Uterus (tissue), 2 donors: ENCODE measurements around the gene TRAPPC12.

Experiments
- POLR2A ChIP-seq, 2 donors: fragments of 450-650 bp; IDR thresholded peaks; one replicate each; pipeline ENCODE4 v1.6.1; 2016; ENCODE audit warnings: antibody characterized with exemption in 2 of 2, mild to moderate bottlenecking in 1 of 2, moderate library complexity in 1 of 2
- TF ChIP-seq, protein P1 (sequence below), 4 experiments: fragments of 200-600 bp in 2 of 4; fragments of 450-650 bp in 2 of 4; sonication (generic) in 2 of 4; IDR thresholded peaks; one replicate each; pipeline ENCODE4 v1.5.1; 2016 to 2019; ENCODE audit warnings: antibody characterized with exemption in 4 of 4, mild to moderate bottlenecking in 2 of 4, moderate library complexity in 1 of 4

DNA sequence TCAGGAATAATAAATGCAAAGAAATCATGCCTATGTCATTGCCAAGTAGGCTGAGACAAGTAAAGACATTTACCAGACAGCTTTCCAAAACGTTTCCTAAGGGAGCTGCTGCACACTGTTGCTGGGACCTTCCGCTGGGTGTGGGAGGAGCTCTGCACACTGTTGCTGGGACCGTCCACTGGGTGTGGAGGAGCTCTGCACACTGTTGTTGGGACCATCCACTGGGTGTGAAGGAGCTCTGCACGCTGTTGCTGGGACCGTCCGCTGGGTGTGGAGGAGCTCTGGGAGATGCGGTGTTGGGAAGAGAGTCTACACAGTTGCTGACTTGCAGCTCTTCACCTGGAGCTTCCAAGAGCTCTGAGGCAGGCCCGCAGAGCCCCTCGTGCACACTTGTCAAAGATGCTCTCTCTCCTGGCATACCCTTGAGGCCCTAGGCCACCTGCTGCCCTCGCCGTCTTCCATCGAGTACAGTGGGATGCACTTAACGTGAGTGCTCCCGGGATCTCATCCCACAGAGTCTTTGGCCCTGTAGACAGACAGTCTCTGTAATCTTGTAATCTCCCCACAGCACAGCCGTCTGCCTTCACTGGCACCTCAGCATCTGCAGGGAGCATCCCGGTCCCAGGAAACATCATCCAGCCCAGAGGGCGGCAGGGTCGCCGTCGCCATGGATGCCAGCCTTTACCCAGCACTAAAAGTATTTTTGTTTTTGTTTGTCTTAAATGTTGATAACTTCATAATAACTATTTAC lies 51.4 kb downstream of the TRAPPC12 start:
- TF ChIP-seq POLR2A (IDR thresholded peaks at IDR 0.05), result no peak
- TF ChIP-seq, protein P1, sequence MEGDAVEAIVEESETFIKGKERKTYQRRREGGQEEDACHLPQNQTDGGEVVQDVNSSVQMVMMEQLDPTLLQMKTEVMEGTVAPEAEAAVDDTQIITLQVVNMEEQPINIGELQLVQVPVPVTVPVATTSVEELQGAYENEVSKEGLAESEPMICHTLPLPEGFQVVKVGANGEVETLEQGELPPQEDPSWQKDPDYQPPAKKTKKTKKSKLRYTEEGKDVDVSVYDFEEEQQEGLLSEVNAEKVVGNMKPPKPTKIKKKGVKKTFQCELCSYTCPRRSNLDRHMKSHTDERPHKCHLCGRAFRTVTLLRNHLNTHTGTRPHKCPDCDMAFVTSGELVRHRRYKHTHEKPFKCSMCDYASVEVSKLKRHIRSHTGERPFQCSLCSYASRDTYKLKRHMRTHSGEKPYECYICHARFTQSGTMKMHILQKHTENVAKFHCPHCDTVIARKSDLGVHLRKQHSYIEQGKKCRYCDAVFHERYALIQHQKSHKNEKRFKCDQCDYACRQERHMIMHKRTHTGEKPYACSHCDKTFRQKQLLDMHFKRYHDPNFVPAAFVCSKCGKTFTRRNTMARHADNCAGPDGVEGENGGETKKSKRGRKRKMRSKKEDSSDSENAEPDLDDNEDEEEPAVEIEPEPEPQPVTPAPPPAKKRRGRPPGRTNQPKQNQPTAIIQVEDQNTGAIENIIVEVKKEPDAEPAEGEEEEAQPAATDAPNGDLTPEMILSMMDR (IDR thresholded peaks at IDR 0.05), result no peak
